Right lobe of liver (tissue), 6 donors: ENCODE measurements around the gene ARMH3. TPM values are rescaled to one million over a fixed set of nuclear protein-coding genes. Genes with fewer than 3 reads are reported as not detected.
A peak's percentile ranks its signal among the peaks of the same experiment; 100 is the strongest.

ENCODE experiments used
- ATAC-seq, 4 donors: fragments of 200-7000 bp; cut with Tn5 transposase; one replicate each; pipeline ENCODE4 v1.9.1; 2020; ENCODE audit warnings: mild to moderate bottlenecking in 4 of 4, moderate library complexity in 4 of 4
- DNase-seq, 3 donors: peaks; one replicate each; pipeline ENCODE4 v3.0.0-alpha.2; 2020
- H3K27ac ChIP-seq, 3 donors: fragments of 200-600 bp; one replicate each; pipeline ENCODE4 v1.8.0; 2022
- H3K27me3 ChIP-seq, 2 donors: fragments of 200-600 bp; one replicate each; pipeline ENCODE4 v1.8.0; 2022
- H3K36me3 ChIP-seq, 4 donors: fragments of 200-600 bp; sonication (generic) in 1 of 4; one replicate each; pipeline versions ENCODE4 v1.5.1 to v1.8.0; 2017 to 2022; ENCODE audit warnings: control low read depth in 1 of 4
- H3K4me1 ChIP-seq, 4 donors: fragments of 200-600 bp; sonication (generic) in 1 of 4; one replicate each; pipeline versions ENCODE4 v1.5.1 to v1.8.0; 2017 to 2022; ENCODE audit warnings: control low read depth in 1 of 4
- H3K4me3 ChIP-seq, 3 donors: fragments of 200-600 bp; one replicate each; pipeline ENCODE4 v1.8.0; 2022
- H3K9me3 ChIP-seq, 4 donors: fragments of 200-600 bp; sonication (generic) in 1 of 4; one replicate each; pipeline versions ENCODE4 v1.5.1 to v1.8.0; 2017 to 2022; ENCODE audit warnings: control low read depth in 1 of 4
- CTCF ChIP-seq, 4 donors: fragments of 200-600 bp in 3 of 4; fragments of 450-650 bp in 1 of 4; IDR thresholded peaks; one replicate each; pipeline versions ENCODE4 v1.5.1 to v1.8.0; 2016 to 2022; ENCODE audit warnings: antibody characterized with exemption in 4 of 4, mild to moderate bottlenecking in 2 of 4
- POLR2A ChIP-seq: fragments of 450-650 bp; IDR thresholded peaks from one replicate; pipeline ENCODE4 v1.6.1; 2017; ENCODE audit warnings: antibody characterized with exemption, mild to moderate bottlenecking
- WGBS: methylation state at CpG from one replicate; pipeline ENCODE4 v1.1.6; 2018; ENCODE audit warnings: low coverage, low lambda C conversion rate; ENCODE audit not compliant: insufficient coverage; ENCODE audit errors: missing lambda C conversion rate; 5-methylcytosine and 5-hydroxymethylcytosine counted together
- intact Hi-C, 2 donors: fragments of 100-400 bp; cut with DNase I; formaldehyde crosslinking; loops; one replicate each; pipeline versions ENCODE4 v1.11.2 to v1.14.1; 2022
- total RNA-seq, 6 experiments: library from RNA; depleted of rRNA in 2 of 6; stranded (reverse); fragments of >200 nt in 2 of 6; fragmentation: NEBNext Ultra II Directional in 3 of 6; extraction: Animal tissue kit (Norgen Biotek cat#: 25700) in 3 of 6; gene quantifications; one replicate each; pipeline versions ENCODE4 v1.1.0 to v1.2.4, GENCODE V29; 2016 to 2023
- donor health status: DM: no; HTN: yes; CAD: no.
- donor health status: DM: no; HTN: no; CAD: no.
- donor health status: DM: no; HTN: no; CAD: no.
- donor health status: DM: no; HTN: yes; CAD: no.
- donor health status: DM: no; HTN: yes; CAD: no.

ARMH3 gene
- total RNA-seq, 6 experiments from 2014 or later, result 8.5 to 13.4 (median 11.6) TPM

- no peaks in the 10 kb centered on the region for H3K9me3 ChIP-seq
- DNase-seq (peak; percentile 63 to 75 (median 72)), ATAC-seq (peak; percentile 77 to 86 (median 82))
- no peaks in the 10 kb centered on the region for H3K27me3 ChIP-seq
- no peak overlapping the region for H3K4me3 ChIP-seq
- H3K4me1 ChIP-seq, result peaks cover 0 to 3% (median 0%) of the 10 kb centered on the region in 4 donors
- H3K27ac ChIP-seq, result no peak overlapping the region
- H3K36me3 ChIP-seq, result no peaks in the 10 kb centered on the region
- TF ChIP-seq CTCF (IDR thresholded peaks at IDR 0.05) (peak; percentile 68 to 84 (median 82)), POLR2A (no peak)
- 48% methylated on average over 5 of the region's 5 CpGs for WGBS
- intact Hi-C loops, result loop anchor here in 1 of 2 donors (10.0 kb wide), 1 partner anchor 115 kb away; no protein-coding TSS in a partner anchor
These were observed 166.4 kb downstream of the ARMH3 start for GRCh38 chr10:101889256-101890210.

- 59% methylated on average over 2 of the region's 2 CpGs for WGBS
- no peak for TF ChIP-seq CTCF (IDR thresholded peaks at IDR 0.05)
- no peak for TF ChIP-seq POLR2A
- no peak overlapping the region for H3K4me3 ChIP-seq
These were observed 167.6 kb downstream of the ARMH3 start for GRCh38 chr10:101888251-101888949.

GRCh38 chr10:101887775-101888174 lies 168.2 kb downstream of the ARMH3 start:
- DNase-seq (no peak), ATAC-seq (no peak)
- H3K4me1 ChIP-seq, result no peaks in the 10 kb centered on the region
- no peaks in the 10 kb centered on the region for H3K36me3 ChIP-seq
- no peak overlapping the region for H3K4me3 ChIP-seq
- H3K27me3 ChIP-seq, result no peaks in the 10 kb centered on the region
- WGBS, result 81% methylated on average over 5 of the region's 5 CpGs
- H3K9me3 ChIP-seq, result no peaks in the 10 kb centered on the region
- TF ChIP-seq CTCF (IDR thresholded peaks at IDR 0.05) (no peak), POLR2A (no peak)
- H3K27ac ChIP-seq, result no peak overlapping the region
- intact Hi-C loops, result loop anchor here in 1 of 2 donors (10.0 kb wide), 1 partner anchor 117 kb away; no protein-coding TSS in a partner anchor

More at GRCh38 chr10:101888251-101888949, 167.6 kb downstream of the ARMH3 start:
- Histone ChIP-seq H3K36me3 (no peaks in the 10 kb centered on the region), H3K4me1 (no peaks in the 10 kb centered on the region), H3K9me3 (no peaks in the 10 kb centered on the region), H3K27me3 (no peaks in the 10 kb centered on the region), H3K27ac (no peak overlapping the region)
- ATAC-seq (no peak), DNase-seq (no peak)
- intact Hi-C loops, result loop anchor here in 1 of 2 donors (10.0 kb wide), 1 partner anchor 116 kb away; no protein-coding TSS in a partner anchor

- WGBS, result 67% methylated on average over 1 of the region's 1 CpG
- Histone ChIP-seq H3K27ac (no peak overlapping the region), H3K9me3 (no peaks in the 10 kb centered on the region), H3K4me1 (no peaks in the 10 kb centered on the region), H3K4me3 (no peak overlapping the region), H3K36me3 (no peaks in the 10 kb centered on the region), H3K27me3 (no peaks in the 10 kb centered on the region)
- ATAC-seq (no peak), DNase-seq (no peak)
- no peak for TF ChIP-seq POLR2A
- no peak for TF ChIP-seq CTCF (IDR thresholded peaks at IDR 0.05)
- intact Hi-C loops, result loop anchor here in 1 of 2 donors (10.0 kb wide), 1 partner anchor 118 kb away; no protein-coding TSS in a partner anchor
These were observed 169.3 kb downstream of the ARMH3 start for GRCh38 chr10:101886521-101887312.
